NOMO-1 treated with dmso at 0.1 percent for 144 hours (cell line): ENCODE results near the gene HOXB9.

Source experiments
- DNase-seq: peaks from one replicate; lab custom pipeline; 2025; ENCODE audit not compliant: unreplicated experiment; lab: John Stamatoyannopoulos, UW

The HOXB9 gene

DNA sequence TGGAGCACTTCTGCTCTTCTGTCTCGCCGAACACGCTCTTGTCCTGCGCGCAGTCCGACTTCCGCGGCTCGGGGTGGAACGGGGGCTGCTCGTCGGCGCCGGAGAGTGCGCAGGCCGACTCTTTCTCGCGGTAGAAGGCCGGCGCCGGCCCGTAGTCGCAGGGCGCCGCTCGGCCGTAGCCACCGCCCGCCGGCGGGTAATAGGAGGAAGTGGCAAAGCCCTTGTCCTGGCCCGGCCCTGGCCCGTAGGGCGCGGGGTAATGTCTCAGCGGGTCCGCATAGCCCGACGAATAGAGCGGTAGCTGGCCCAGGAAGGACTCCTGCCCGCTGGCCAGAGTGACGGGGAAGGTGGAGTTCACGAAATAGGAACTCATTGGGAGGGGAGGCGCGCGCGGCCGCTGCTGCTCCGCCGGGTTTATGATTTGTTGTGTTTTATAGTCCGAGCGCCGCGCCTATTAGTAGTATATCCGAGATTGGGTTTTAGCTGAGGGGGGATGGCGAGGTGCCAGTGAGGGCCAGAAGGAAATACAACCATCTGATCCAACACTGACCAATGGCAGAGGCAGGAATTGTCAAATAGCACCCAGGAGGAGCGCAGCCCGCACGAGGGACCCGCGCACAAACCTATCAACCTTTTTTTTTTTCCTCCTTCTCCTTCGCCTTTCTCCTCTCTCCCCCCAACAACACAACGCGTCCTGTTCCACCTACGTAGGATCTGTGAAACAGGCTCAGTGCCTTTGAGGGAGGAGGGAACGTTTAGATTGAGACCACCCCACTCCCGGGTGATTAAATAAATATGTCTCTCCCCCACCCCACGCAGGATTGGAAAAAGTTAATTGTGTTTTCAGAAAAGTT is 28.2 kb downstream of the HOXB9 start:
- no peak for DNase-seq

DNA sequence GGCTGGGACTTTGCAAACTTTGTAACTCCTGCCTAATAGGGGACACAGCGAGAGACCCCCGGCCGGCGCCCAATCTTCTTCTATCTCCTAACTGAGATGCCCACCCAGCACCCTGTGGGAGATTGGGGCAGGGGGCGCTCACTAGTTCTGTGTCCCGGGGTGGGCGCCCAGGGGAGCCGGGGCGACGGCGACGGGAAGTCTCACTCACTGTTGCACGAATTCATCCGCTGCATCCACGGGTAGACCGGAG is 28.7 kb downstream of the HOXB9 start:
- no peak for DNase-seq

DNA sequence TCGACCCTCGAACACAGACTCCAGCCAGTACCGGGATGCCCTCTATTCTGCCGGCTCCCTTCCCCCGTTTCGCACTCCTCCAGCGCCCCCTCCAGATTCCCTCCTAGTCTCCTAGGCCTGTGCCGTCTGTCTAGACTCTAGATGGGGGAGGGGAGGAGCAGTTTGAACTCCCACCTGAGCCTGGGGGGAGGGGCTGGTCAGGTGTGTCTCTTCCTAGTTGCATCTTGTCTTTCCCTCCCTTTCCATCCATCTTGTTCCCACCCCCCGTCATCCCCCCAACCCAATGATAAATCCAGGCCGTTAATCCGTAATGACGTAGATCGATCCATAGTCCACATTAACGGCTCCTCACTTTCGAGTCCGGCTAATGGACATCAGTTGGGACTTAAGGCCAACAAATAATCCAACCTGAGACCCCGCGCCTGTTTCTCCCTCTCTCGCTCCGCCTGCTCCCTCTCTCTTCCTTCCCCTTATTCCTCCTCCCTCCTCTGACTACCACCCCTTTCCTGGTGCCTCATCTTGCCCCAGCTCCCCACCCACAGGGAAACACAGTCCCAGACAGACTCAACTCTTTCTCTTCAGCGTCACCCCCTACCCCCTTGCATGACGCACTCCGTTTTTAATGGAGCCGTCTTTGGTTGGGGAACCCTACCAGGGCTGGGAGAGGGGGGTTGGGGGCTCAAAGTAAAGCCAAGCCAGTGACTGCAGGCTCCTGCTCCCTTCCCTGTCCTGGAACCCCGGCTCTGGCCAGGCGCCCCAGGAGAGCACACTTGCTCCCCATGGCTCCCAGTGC is 29.2 kb downstream of the HOXB9 start:
- no peak for DNase-seq

DNA sequence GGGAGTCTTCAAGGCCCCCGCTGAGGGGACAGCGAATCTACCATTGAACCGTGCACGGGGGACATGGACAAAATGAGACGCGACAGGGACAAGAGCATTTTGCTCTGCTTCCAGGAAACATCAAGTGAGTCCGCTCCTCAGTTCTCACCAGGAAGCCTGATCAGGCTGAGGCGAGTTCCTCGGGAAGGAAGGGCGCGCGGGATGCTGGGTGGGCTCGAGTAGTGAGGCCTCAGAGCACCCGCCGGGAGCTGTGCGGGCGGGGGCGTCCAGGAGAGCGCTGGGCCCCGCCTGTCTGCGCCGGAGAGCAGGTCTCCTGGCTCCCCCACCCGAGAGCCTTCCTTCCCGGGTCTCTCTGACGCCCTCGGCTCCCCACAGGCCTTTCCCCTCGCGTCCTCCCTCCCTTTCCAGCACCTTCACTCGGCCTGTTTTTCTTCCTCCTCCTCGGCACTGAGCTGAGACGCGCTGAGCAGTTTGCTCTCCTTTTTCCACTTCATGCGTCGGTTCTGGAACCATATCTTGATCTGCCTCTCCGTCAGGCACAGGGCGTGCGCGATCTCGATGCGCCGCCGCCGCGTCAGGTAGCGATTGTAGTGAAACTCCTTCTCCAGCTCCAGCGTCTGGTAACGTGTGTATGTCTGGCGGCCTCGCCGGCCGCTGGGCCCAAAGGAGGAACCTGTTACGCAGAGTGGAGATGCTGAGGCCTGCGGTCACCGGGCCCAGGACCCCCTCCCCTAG is 30.0 kb downstream of the HOXB9 start:
- DNase-seq: no peak

DNA sequence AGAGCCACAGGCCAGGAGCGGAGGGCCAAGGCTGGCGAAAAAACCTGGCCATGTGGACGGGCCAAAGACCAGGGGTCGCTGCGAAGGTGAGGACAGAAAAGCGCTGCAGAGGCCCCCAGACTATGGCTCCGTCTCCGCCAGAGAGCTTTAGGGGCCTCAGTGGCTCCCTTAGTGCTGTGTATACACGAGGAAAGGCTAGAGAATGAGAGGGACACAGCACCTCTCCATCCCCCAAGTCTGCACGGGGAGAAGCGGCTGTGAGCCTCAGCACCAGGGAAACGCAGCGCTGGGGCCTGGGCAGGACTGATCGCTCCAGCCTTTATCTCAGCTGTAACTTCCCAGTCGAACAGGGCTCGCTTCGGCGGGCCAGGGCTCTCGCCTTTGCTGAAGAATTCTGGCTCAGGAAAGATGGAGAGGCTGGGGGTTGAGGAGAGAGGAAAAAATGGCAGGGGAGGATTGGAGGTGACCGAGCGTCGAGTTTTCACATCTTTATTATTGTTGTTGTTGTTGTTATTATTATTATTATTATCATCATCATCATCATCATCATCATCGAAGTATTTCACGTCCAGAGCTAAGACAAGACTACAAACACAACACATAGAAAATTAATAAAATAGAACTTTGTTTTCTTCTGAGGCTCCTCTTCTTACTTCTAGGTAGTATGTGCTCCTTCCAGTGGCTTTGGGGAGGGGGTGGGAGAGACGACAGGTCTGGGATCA is 30.7 kb downstream of the HOXB9 start:
- no peak for DNase-seq

DNA sequence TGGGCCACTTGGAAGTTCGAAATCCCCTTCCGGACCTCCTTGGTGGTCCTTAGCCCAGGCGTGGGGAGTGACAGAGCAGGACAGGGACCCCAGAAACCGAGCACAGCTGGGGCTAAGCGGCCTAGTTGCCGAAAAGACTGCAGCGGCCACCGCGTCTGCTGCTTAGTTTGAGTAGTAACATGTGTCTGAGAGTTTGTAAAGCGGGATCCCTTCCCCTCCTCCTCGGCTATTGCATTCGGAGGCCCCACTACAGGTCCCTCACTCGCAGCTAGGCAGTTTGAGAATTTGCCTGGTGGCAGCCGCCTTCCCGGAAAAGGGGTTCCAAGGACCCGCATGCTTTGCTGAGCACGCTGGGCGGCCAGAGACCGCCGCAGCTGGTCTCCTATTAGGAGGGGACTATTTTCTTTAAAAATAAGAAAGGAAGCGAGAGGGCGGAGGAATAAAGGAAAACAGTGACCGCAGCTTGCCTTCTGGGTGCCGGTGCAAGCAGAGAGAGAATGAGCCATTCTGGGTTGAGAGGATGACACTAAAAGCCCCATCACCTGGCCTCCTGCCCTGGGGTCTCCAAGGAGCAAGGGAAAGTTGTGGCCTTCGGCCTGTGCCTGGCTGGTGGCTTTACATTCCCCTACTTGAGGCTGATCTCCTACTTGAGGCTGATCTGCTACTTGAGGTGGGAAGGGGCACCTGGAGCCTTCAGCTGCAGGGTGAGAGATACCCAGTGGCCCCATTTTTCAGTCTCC is 31.4 kb downstream of the HOXB9 start:
- no peak for DNase-seq

DNA sequence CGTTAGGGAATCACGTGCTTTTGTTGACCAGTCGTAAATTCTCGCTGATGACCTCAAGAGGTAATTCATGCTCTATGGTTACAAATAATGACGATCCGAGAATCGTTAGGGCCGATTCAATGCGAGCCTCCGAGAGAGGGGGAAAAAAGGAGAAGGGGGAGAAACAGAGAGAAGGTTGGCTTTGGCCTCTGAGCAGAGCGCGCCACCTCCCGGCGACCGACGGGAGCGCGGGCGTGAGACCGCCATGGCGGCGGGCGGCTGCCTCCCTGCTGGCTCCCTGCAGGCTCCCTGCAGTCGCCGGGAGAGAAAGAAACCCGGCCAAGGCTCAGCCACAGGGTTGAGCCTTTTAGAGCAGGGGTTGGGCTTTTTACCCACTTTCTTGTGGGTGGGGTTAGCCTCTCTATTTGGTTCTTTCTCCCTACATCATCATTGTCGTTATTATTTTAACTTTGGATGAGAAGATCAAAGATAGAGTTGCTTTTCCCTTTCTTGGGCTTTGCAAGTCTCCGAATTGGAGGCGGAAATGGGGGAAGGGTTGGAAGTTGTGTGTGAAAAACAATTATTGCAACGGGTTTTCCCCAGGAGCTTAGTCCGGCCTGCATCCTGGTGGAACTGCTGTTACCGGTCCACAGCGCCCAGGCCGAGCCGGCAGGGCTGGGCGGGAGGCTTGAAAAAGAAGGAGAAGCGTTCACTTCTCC is 32.2 kb downstream of the HOXB9 start:
- DNase-seq: peak; percentile 55

DNA sequence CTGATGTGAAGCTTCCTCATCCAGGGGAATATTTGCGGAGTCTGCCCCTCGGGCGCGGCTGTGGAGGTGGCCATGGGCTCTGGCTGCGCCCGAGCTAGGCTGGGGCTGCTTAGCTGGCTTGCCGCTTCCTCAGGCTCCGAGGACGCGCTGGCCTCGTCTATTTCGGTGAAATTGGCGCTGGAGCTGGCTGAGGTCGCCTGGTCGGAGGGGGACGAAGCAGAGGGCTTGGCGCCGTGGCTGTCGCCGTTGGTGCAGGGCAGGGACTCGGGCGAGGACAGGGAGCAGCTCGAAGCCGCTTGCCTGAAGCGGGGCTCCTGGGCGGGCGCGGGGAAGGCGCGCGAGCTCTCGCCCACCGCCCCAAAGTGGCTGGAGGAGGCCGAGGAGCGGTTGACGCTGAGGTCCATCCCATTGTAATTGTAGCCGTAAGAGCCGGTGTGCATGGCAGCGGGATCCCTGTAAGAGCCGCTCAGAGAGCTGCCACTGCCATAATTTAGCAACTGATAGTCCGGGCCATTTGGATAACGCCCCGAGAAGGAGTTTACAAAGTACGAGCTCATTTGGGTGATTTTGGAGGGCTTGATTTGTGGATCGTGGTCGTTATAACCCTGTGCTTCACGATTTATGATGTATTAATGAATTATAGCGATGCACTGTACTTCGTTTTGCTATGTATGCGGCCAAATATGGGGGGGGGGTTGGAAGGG is 32.9 kb downstream of the HOXB9 start, which contains the start of gene HOXB5:
TSS of gene HOXB5 (minus strand) at position 654 of the 704 bp plus-strand sequence. CDS start at position 557, 97 bp downstream.
- no peak for DNase-seq

DNA sequence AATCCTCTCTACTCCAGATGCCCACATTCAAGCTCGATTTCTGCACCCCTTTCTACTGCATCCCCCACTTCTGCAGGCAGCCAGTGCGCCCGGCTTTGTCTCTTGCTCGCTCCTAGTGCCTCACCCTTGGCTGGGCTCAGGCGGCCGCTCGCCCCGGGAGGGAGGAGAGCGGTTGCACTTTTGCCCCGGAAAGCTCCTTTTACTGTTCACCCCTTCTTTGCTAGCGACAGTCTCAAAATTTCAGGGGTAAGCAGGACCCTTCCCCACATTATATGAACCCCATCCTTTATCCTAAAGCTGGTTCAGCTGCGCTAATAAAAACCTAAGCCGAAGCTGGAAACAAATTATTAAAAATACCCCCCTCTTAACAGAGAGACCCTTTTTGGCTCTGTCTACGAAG is 33.6 kb downstream of the HOXB9 start:
- DNase-seq: no peak

DNA sequence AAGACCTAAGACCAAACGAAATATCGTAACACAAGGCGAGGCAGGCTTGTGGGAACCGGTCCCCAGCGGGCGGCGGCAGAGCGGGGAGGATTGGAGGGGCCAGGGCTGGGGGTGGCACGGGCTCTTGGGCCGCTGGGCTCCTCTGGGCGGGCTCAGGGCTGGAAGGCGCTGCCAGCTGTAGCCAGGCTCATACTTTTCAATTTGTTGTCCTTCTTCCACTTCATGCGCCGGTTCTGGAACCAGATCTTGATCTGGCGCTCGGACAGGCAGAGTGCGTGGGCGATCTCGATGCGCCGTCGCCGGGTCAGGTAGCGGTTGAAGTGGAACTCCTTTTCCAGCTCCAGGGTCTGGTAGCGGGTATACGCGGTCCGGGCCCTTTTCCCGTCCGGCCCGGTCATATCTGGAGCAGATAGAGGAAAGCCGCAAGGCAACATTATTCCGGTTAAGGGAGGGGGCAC is 34.1 kb downstream of the HOXB9 start:
- DNase-seq: no peak

DNA sequence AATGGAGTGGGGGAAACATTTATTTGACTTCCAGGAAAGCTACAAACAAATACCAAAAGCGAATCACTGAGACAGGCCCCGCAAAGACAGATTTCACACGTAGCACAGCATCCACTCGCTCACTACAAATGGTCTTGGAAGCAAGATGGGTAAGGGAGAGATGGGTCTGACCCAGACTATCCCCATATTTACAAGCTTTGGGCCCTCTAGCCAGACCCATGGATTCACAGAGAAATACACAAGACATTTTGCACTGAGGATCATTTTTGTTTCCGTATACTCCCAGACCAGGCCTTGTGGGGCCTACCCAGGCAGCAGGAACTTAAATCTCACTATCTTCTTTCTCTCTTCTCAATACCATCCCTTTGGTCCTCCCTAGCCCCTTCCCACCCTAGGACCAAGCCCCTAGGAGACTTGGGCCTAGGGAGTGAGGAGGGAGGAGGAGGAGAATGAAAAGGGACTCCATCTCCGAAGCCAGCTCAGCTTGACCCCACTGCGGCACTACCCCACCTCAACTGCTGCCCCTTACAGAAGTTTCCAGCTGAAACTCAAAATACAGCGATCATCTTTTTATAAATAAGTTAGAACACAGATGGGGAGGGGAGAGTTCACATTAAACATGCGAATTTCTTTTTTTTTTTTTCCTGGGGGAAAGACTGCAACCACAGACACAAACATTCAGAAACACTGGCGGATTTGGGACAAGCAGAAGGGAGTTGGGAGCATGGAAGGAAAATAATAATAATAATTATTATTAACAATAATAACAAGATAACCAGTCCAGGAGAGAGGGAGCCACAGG is 34.7 kb downstream of the HOXB9 start:
- no peak for DNase-seq

DNA sequence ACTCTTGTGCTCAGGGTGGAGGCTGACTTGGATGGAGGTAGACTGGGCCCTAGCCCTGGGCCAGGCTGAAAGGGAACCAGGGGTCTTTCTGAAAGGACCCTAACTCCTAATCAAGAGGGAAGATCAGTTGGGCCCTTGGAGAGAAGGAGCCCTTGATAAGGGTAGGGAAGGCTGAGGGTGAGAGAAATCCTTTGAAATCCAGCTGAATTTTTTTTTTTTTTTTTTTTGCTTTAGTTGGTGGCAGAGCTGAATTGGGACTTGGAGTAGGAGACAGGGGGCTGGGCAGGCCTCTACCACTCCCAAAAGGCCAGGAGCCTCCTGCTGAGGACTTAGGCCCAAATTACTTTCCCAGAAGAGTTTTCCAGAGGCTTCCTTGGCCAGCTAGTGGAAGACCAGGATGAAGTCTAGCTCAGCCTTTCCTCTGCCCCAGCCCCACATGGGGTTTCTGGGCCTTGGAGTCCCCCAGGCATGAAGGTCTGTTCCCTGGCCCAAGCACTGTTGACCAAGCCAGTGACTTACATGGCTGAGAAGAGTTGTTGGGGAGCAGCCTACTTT is 35.5 kb downstream of the HOXB9 start:
- no peak for DNase-seq

DNA sequence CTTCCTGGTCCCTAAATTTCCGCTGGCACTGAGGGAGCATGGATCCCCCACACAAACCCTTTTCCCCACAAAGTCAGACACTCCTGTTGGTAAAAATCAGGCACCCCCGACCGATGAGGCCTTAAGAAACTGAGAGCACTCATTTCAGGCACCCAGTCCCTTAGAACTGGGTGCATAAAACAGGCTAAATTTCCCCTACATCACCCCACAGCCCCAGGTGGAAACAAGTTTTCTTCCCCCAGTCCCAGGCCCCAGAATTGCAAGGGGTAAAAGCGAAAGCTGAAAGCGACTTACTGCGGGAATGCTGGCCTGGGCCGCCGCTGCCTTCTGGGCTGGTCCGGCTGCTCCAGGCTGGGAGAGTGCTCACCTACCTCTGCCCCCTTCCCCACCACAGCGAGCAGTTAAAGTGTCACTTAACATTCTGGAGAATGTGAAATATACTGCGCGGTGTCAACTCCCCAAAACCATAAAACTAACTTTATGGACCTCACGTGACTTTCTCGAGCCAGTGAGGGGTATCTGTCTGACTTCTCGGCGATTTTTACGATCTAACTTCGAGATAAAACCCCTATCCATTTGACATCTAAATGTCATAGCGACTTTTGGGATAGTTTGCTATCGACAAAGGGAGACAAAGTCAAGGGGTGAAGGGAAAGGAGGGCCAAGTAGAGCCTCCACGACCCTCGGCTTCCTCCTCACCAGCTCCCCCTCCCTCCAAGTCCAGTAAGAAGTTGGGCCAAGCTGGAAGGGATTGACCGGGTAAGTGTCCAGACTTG is 36.1 kb downstream of the HOXB9 start, which contains the start of gene HOXB3:
TSS of gene HOXB3 (minus strand) at position 411 of the 776 bp plus-strand sequence. CDS start 37,767 bp downstream, outside the sequence.
- DNase-seq: no peak

DNA sequence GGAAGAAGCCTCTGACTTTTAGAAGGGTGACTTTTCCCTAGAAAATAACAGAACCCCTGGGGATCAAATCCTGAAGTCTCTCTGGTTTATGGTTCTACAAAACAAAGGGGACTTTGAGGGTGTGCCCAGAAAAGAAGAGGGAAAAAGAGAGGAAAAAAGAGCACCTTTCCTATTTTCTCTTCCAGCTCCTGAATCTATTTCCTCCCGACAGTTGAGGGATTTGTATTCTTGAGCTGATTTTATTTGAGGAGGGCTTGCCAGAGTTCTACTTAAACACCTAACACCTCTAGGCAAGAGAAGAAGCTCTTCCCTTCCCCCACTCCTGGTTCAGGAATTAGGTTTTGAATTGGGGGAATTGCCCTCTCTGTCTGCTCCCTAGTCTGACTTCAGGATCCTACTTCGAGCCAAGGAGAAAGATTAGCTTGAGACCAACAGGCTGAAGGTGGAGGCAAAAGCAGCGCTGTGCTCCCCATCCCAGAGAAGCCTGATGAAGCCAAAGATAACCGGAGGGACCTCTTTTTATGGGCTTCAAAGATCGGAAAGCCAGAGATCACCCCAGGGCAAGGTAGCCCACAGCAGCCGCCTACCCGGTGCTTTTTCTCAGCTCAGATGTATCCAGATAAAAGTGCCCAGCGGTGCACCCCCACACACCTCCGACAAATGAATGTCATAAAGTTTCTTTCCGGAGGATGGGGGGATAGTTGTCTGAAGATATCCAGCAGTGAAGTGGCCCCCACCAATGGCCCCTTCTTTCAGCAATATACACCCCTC is 36.9 kb downstream of the HOXB9 start:
- no peak for DNase-seq

DNA sequence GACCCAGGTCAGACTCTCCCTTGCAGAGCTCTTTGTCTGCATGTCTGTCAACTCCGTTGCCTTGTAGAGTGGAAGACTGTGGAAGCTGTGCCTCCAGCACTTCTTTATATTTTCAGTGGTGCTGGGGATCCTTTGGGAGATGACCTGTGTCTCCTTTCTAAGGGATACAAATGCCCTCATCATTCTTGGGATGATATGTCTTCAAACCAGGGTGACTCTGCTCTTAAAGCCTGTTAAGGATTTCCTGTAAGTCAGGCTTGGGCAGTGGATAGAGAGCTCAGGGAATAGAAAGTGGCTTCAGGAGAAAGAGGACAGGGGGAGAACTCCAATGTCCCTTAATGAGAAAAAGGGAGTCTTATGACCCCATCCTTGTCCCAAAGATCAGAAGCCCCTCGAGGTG is 37.6 kb downstream of the HOXB9 start:
- DNase-seq: no peak

DNA sequence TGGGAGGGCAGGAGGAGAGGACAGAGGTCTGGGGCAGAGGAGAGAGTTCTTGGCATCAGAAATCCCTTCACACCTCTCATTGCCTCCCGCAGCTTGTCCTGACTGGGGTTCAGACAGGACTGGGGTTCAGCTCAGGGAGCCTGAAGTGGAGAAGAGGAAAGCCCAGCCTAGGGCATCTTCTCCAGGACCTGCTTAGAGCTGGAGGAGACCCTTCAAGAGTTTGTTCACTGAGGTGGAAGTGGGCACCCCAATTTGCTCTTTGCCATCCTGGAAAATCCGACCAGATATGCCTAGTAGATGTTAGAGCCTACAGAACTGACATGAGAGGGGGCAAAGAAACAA is 38.1 kb downstream of the HOXB9 start:
- DNase-seq: no peak
